Spleen (tissue), 11 donors: ENCODE measurements around the gene SNRNP25. TPM values are rescaled to one million over a fixed set of nuclear protein-coding genes. Genes with fewer than 3 reads are reported as not detected.
A peak's percentile ranks its signal among the peaks of the same experiment; 100 is the strongest.

Experiments used
- DNase-seq: peaks from one replicate; pipeline ENCODE4 v3.0.0-alpha.2; 2020
- H3K27ac ChIP-seq, 8 donors: fragments of 200-600 bp; sonication (generic) in 7 of 8; 1 replicate in 4 of 8; 2 replicates in 4 of 8; pipeline versions ENCODE4 v1.5.0 to v1.8.0; 2016 to 2021; ENCODE audit warnings: inconsistent platforms in 4 of 8, mild to moderate bottlenecking in 4 of 8, moderate library complexity in 1 of 8
- H3K27me3 ChIP-seq, 7 donors: fragments of 200-600 bp; sonication (generic) in 6 of 7; replicated peaks in 1 of 7; 1 replicate in 4 of 7; 2 replicates in 3 of 7; pipeline versions ENCODE4 v1.5.0 to v1.8.0; 2016 to 2021; ENCODE audit warnings: inconsistent platforms in 3 of 7, mild to moderate bottlenecking in 1 of 7
- H3K36me3 ChIP-seq, 6 donors: fragments of 200-600 bp; sonication (generic) in 5 of 6; 1 replicate in 4 of 6; 2 replicates in 2 of 6; pipeline versions ENCODE4 v1.5.0 to v1.8.0; 2016 to 2021; ENCODE audit warnings: inconsistent platforms in 2 of 6
- H3K4me1 ChIP-seq, 6 donors: fragments of 200-600 bp; sonication (generic) in 5 of 6; 1 replicate in 3 of 6; 2 replicates in 3 of 6; pipeline versions ENCODE4 v1.5.0 to v1.8.0; 2016 to 2021; ENCODE audit warnings: inconsistent platforms in 3 of 6
- H3K4me3 ChIP-seq, 8 donors: fragments of 200-600 bp; sonication (generic) in 7 of 8; 1 replicate in 4 of 8; 2 replicates in 4 of 8; pipeline versions ENCODE4 v1.5.0 to v1.8.0; 2016 to 2021; ENCODE audit warnings: inconsistent platforms in 4 of 8, mild to moderate bottlenecking in 4 of 8, moderate library complexity in 2 of 8
- H3K9me3 ChIP-seq, 8 donors: fragments of 200-600 bp; sonication (generic) in 7 of 8; 1 replicate in 4 of 8; 2 replicates in 4 of 8; pipeline versions ENCODE4 v1.5.0 to v1.8.0; 2016 to 2021; ENCODE audit warnings: inconsistent platforms in 4 of 8
- POLR2A ChIP-seq, 3 donors: fragments of 450-650 bp; IDR thresholded peaks; one replicate each; pipeline ENCODE4 v1.5.1; 2017; ENCODE audit warnings: antibody characterized with exemption in 3 of 3, mild to moderate bottlenecking in 1 of 3
- POLR2AphosphoS5 ChIP-seq, 3 donors: sonication (generic); formaldehyde crosslinking; IDR thresholded peaks; one replicate each; pipeline ENCODE4 v1.5.1; 2017; ENCODE audit warnings: antibody characterized with exemption in 3 of 3
- WGBS, 5 donors: extraction: QIAGEN DNeasy Blood & Tissue Kit in 3 of 5; methylation state at CpG; one replicate each; pipeline versions ENCODE4 v1.1.5 to v1.1.7; 2013 to 2018; 5-methylcytosine and 5-hydroxymethylcytosine counted together
- intact Hi-C: fragments of 100-400 bp; cut with DNase I; formaldehyde crosslinking; loops from one replicate; pipeline ENCODE4 v1.15.0; 2023; ENCODE audit warnings: low total_unique reads
- polyA plus RNA-seq, 3 donors: library from polyadenylated mRNA; stranded (reverse); fragments of 200-250 nt; gene quantifications; one replicate each; pipeline ENCODE4 v1.2.1, GENCODE V29; 2013
- total RNA-seq, 7 donors: library from RNA; depleted of rRNA in 3 of 7; stranded (reverse); fragments of >200 nt in 3 of 7; fragmentation: NEBNext Ultra II Directional in 4 of 7; extraction: Animal tissue kit (Norgen Biotek cat#: 25700) in 4 of 7; gene quantifications; one replicate each; pipeline versions ENCODE4 v1.1.0 to v1.2.1, GENCODE V29; 2016 to 2021
- TF ChIP-seq, protein P1 (sequence below), 11 experiments: fragments of 200-600 bp in 7 of 11; fragments of 450-650 bp in 4 of 11; sonication (generic) in 4 of 11; IDR thresholded peaks in 8 of 11; conservative IDR thresholded peaks in 3 of 11; 1 replicate in 7 of 11; 2 replicates in 4 of 11; pipeline versions ENCODE4 v1.4.0 to v1.8.0; 2016 to 2021; ENCODE audit warnings: antibody characterized with exemption in 11 of 11, inconsistent platforms in 4 of 11, mild to moderate bottlenecking in 1 of 11
- donor health status: healthy with polysubstance abuse.
- donor health status: DM: no; HTN: no; CAD: no; lungs with moderate emphysema.
- donor health status: DM: no; HTN: no; CAD: no.
- donor health status: Bipolar disorder and iron deficiency.
- donor health status: healthy.
- donor health status: DM: no; HTN: no; CAD: no.
- donor health status: DM: yes; HTN: yes; CAD: no.

SNRNP25 gene
- total and polyA plus RNA-seq, 10 donors = 13.6 to 48.1 (median 21.3) TPM

DNA sequence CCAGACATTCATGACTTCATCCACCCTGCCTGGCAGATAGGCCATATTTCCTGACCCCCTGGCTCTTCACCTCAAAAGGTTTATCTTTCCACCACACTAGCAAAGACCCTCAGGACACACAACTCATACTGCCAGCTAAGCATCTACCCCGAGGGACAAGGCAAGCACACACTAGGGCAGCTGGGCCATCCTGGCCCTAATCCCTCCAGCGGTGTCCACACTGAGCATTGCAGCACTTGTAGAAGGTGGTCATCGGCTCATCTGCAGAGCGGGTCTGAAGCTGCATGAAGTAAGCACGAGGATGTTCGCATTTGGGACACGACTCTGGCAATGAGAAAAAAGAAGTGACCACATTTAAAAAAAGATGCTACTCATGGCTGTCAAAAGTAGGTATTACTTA is 6.4 kb upstream of the SNRNP25 start:
- peaks cover 3 to 29% (median 17%) of the 10 kb centered on the region in 6 donors for H3K4me1 ChIP-seq
- no peak overlapping the region for H3K27ac ChIP-seq
- H3K9me3 ChIP-seq = no peaks in the 10 kb centered on the region
- no peak overlapping the region for H3K4me3 ChIP-seq
- DNase-seq = no peak
- H3K27me3 ChIP-seq = no peaks in the 10 kb centered on the region
- 93 to 96% (median 96%) methylated on average over 7 of the region's 7 CpGs for WGBS, 5 donors
- intact Hi-C loops = no loop called here
- peaks cover 0 to 92% (median 47%) of the 10 kb centered on the region in 6 donors for H3K36me3 ChIP-seq
- TF ChIP-seq POLR2AphosphoS5 (IDR thresholded peaks at IDR 0.05) = no peak
- no peak for TF ChIP-seq POLR2A (IDR thresholded peaks at IDR 0.05)
- TF ChIP-seq, protein P1, sequence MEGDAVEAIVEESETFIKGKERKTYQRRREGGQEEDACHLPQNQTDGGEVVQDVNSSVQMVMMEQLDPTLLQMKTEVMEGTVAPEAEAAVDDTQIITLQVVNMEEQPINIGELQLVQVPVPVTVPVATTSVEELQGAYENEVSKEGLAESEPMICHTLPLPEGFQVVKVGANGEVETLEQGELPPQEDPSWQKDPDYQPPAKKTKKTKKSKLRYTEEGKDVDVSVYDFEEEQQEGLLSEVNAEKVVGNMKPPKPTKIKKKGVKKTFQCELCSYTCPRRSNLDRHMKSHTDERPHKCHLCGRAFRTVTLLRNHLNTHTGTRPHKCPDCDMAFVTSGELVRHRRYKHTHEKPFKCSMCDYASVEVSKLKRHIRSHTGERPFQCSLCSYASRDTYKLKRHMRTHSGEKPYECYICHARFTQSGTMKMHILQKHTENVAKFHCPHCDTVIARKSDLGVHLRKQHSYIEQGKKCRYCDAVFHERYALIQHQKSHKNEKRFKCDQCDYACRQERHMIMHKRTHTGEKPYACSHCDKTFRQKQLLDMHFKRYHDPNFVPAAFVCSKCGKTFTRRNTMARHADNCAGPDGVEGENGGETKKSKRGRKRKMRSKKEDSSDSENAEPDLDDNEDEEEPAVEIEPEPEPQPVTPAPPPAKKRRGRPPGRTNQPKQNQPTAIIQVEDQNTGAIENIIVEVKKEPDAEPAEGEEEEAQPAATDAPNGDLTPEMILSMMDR (IDR thresholded peaks at IDR 0.05 in 8 of 11, conservative IDR thresholded peaks at IDR 0.05 in 3 of 11) = no peak

DNA sequence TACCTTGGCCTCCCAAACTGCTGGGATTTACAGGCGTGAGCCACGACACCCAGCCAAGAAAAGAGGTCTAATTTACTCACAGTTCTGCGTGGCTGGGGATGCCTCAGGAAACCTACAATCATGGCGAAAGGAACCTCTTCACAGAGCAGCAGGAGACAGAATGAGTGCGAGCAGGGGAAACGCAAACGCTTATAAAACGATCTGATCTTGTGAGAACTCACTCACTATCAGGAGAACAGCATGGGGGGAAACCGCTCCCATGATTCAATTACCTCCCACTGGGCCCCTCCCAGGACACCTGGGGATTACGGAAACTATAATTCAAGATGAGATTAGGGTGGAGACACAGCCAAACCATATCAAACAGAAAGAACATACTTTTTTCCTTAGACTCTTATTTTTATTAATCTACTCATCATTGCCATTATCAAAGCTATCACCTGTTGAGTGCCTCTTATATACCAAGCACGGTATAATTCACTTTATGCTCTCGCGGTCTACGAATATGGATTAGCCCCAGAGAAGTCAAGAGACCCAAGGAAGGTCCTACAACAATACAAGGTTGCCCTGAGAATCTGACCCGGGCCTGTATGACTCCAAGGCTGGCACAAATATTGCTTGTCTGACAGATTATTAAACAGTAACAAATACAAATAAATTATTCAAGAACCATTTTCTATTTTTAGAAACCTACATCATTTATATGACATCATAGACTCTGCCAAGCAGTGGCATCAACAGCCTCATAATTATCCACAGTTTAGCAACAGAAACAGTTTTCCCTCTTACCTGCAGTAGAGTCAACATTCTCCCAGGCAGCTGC is 2.6 kb upstream of the SNRNP25 start:
- peaks cover 11 to 50% (median 32%) of the 10 kb centered on the region in 6 donors for H3K4me1 ChIP-seq
- peak overlapping the region in 1 of 8 donors; percentile 13 for H3K4me3 ChIP-seq
- H3K27ac ChIP-seq = no peak overlapping the region
- intact Hi-C loops = no loop called here
- TF ChIP-seq, protein P1 (IDR thresholded peaks at IDR 0.05 in 8 of 11, conservative IDR thresholded peaks at IDR 0.05 in 3 of 11) = no peak
- TF ChIP-seq POLR2AphosphoS5 (IDR thresholded peaks at IDR 0.05) = no peak
- TF ChIP-seq POLR2A (IDR thresholded peaks at IDR 0.05) = no peak
- WGBS, 5 donors = 87 to 95% (median 91%) methylated on average over 15 of the region's 15 CpGs
- no peaks in the 10 kb centered on the region for H3K9me3 ChIP-seq
- DNase-seq = no peak
- H3K36me3 ChIP-seq = peaks cover 0 to 62% (median 34%) of the 10 kb centered on the region in 6 donors
- H3K27me3 ChIP-seq = no peaks in the 10 kb centered on the region

DNA sequence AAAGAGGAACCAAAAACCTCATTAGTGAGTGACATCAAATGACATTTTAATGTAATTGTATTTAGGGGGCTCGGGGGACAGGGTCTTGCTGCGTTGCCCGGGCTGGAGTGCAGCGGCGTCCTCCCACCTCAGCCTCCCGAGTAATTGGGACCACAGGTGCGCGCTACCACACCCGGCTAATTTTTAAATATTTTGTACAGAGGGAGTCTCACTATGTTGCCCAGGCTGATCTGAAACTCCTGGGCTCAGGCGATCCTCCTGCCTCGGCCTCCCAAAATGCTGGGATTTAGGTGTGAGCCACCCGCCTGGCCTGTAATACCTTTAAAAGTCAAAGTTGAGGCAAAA is 581 bp downstream of the SNRNP25 start:
- no peak for DNase-seq
- Histone ChIP-seq H3K27me3 (no peaks in the 10 kb centered on the region), H3K27ac (peak overlapping the region in 6 of 8 donors; percentile 12 to 88 (median 86)), H3K4me1 (peaks cover 11 to 50% (median 32%) of the 10 kb centered on the region in 6 donors), H3K4me3 (peak overlapping the region; percentile 74 to 99 (median 90)), H3K36me3 (peaks cover 0 to 63% (median 41%) of the 10 kb centered on the region in 6 donors), H3K9me3 (no peaks in the 10 kb centered on the region)
- no peak for TF ChIP-seq POLR2A (IDR thresholded peaks at IDR 0.05)
- no peak for TF ChIP-seq POLR2AphosphoS5 (IDR thresholded peaks at IDR 0.05)
- TF ChIP-seq, protein P1 (IDR thresholded peaks at IDR 0.05 in 8 of 11, conservative IDR thresholded peaks at IDR 0.05 in 3 of 11) = no peak
- 40 to 47% (median 44%) methylated on average over 12 of the region's 12 CpGs for WGBS, 5 donors
- intact Hi-C loops = no loop called here

DNA sequence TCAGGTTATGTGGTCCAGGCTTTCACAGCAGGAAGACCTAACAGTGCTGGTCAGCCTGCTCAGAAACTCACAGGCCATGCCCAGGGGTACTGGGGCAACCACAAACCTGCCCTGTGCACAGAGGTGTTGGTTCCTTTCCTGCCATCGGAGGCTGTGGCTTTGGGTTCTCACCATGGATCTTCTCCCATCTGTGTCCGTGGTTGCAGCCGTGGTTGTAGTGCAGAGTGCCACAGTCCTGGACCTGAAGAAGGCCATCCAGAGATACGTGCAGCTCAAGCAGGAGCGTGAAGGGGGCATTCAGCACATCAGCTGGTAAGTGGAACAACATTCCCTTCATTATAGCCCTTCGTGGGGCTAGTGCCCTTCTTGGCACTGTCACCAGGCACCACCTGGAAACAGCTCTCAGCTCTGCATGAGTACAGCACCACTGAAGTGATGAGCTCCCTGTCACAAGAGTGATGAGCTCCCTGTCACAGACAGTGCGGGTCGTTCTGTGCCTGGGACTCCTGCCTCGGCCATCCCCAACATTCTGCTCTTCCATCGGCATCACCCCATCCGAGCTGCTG is 2.0 kb downstream of the SNRNP25 start:
- H3K9me3 ChIP-seq = no peaks in the 10 kb centered on the region
- DNase-seq = peak; percentile 49
- H3K36me3 ChIP-seq = peaks cover 0 to 60% (median 31%) of the 10 kb centered on the region in 6 donors
- peaks cover 11 to 44% (median 32%) of the 10 kb centered on the region in 6 donors for H3K4me1 ChIP-seq
- WGBS, 5 donors = 87 to 92% (median 87%) methylated on average over 8 to 11 of the region's 11 CpGs
- TF ChIP-seq POLR2A (IDR thresholded peaks at IDR 0.05) (no peak), POLR2AphosphoS5 (IDR thresholded peaks at IDR 0.05) (no peak)
- TF ChIP-seq, protein P1 (IDR thresholded peaks at IDR 0.05 in 8 of 11, conservative IDR thresholded peaks at IDR 0.05 in 3 of 11) = no peak
- H3K27ac ChIP-seq = no peak overlapping the region
- H3K27me3 ChIP-seq = no peaks in the 10 kb centered on the region
- no peak overlapping the region for H3K4me3 ChIP-seq
- intact Hi-C loops = no loop called here
